Thoracic aorta (tissue), 2 donors: ENCODE results near the gene KRT6C. TPM values are rescaled to one million over a fixed set of nuclear protein-coding genes. Genes with fewer than 3 reads are reported as not detected.

ENCODE experiments used
- ATAC-seq: fragments of 150-250 bp; one replicate; pipeline ENCODE4 v1.8.0; 2017; ENCODE audit warnings: low read depth; ENCODE audit not compliant: insufficient number of reproducible peaks, low FRiP score
- DNase-seq: peaks from one replicate; pipeline ENCODE4 v3.0.0-alpha.2; 2020; ENCODE audit warnings: low spot score
- H3K27ac ChIP-seq, 2 donors: fragments of 200-600 bp; sonication (generic); 1 replicate in 1 of 2; 2 replicates in 1 of 2; pipeline ENCODE4 v1.5.1; 2016; ENCODE audit warnings: mild to moderate bottlenecking in 2 of 2, moderate library complexity in 2 of 2
- H3K27me3 ChIP-seq: fragments of 200-600 bp; sonication (generic); replicated peaks from 2 replicates; pipeline ENCODE4 v1.6.0; 2016; ENCODE audit warnings: mild to moderate bottlenecking; ENCODE audit not compliant: insufficient read depth
- H3K36me3 ChIP-seq: fragments of 200-600 bp; sonication (generic); one replicate; pipeline ENCODE4 v1.5.1; 2016
- H3K4me1 ChIP-seq, 2 donors: fragments of 200-600 bp; sonication (generic); 1 replicate in 1 of 2; 2 replicates in 1 of 2; pipeline versions ENCODE4 v1.5.1 to v1.6.0; 2016; ENCODE audit warnings: low read depth in 2 of 2, mild to moderate bottlenecking in 1 of 2; ENCODE audit not compliant: control insufficient read depth in 1 of 2
- H3K4me3 ChIP-seq: fragments of 200-600 bp; sonication (generic); 2 replicates; pipeline ENCODE4 v1.5.1; 2016; ENCODE audit warnings: mild to moderate bottlenecking
- H3K9me3 ChIP-seq: fragments of 200-600 bp; sonication (generic); 2 replicates; pipeline ENCODE4 v1.5.1; 2016
- CTCF ChIP-seq: fragments of 200-600 bp; sonication (generic); IDR thresholded peaks from one replicate; pipeline ENCODE4 v1.5.1; 2019; ENCODE audit warnings: antibody characterized with exemption
- total RNA-seq, 2 donors: library from RNA; depleted of rRNA; stranded (reverse); fragments of >200 nt; gene quantifications; one replicate each; pipeline versions ENCODE4 v1.1.0 to v1.2.3, GENCODE V29; 2016

Gene KRT6C
- total RNA-seq, 2 donors from 2014 or later = not detected

GRCh38 chr12:52519387-52519703 lies 45.7 kb upstream of the KRT6C start:
- no peaks in the 10 kb centered on the region for H3K27me3 ChIP-seq
- H3K27ac ChIP-seq = no peak overlapping the region
- H3K9me3 ChIP-seq = no peaks in the 10 kb centered on the region
- H3K4me1 ChIP-seq = peaks cover 0 to 3% of the 10 kb centered on the region in 2 donors
- ATAC-seq (no peak), DNase-seq (no peak)
- no peaks in the 10 kb centered on the region for H3K36me3 ChIP-seq
- TF ChIP-seq CTCF = no peak
- H3K4me3 ChIP-seq = no peak overlapping the region

GRCh38 chr12:52518574-52519386 lies 45.2 kb upstream of the KRT6C start:
- H3K36me3 ChIP-seq = no peaks in the 10 kb centered on the region
- no peak for TF ChIP-seq CTCF
- peaks cover 0 to 3% of the 10 kb centered on the region in 2 donors for H3K4me1 ChIP-seq
- no peak overlapping the region for H3K4me3 ChIP-seq
- DNase-seq = no peak
- H3K27me3 ChIP-seq = no peaks in the 10 kb centered on the region
- ATAC-seq = no peak
- H3K27ac ChIP-seq = no peak overlapping the region
- H3K9me3 ChIP-seq = no peaks in the 10 kb centered on the region

- ATAC-seq = no peak
Observed at GRCh38 chr12:52517888-52518287, 44.3 kb upstream of the KRT6C start.

GRCh38 chr12:52517005-52517835 lies 43.6 kb upstream of the KRT6C start:
- TF ChIP-seq CTCF = no peak
- no peak overlapping the region for H3K27ac ChIP-seq
- peaks cover 0 to 3% of the 10 kb centered on the region in 2 donors for H3K4me1 ChIP-seq
- no peaks in the 10 kb centered on the region for H3K9me3 ChIP-seq
- no peaks in the 10 kb centered on the region for H3K36me3 ChIP-seq
- H3K27me3 ChIP-seq = no peaks in the 10 kb centered on the region
- DNase-seq = no peak
- H3K4me3 ChIP-seq = no peak overlapping the region
- ATAC-seq = no peak

More at GRCh38 chr12:52517888-52518287, 44.3 kb upstream of the KRT6C start:
- H3K9me3 ChIP-seq = no peaks in the 10 kb centered on the region
- peaks cover 0 to 3% of the 10 kb centered on the region in 2 donors for H3K4me1 ChIP-seq
- no peak for DNase-seq
- no peak overlapping the region for H3K4me3 ChIP-seq
- no peaks in the 10 kb centered on the region for H3K27me3 ChIP-seq
- no peak for TF ChIP-seq CTCF
- no peak overlapping the region for H3K27ac ChIP-seq
- no peaks in the 10 kb centered on the region for H3K36me3 ChIP-seq
